ENCODE measurements around the gene STUM.

STUM gene

GRCh38 chr1:226642421-226642820 is 93.9 kb downstream of the STUM start:
- DNase-seq: no peak

GRCh38 chr1:226643177-226643576 is 94.6 kb downstream of the STUM start:
- DNase-seq: peak; percentile 25 to 46

GRCh38 chr1:226643611-226644540 is 95.3 kb downstream of the STUM start:
- DNase-seq: peak; percentile 45 to 59

GRCh38 chr1:226644541-226645176 is 96.1 kb downstream of the STUM start:
- no peak for DNase-seq

DNA sequence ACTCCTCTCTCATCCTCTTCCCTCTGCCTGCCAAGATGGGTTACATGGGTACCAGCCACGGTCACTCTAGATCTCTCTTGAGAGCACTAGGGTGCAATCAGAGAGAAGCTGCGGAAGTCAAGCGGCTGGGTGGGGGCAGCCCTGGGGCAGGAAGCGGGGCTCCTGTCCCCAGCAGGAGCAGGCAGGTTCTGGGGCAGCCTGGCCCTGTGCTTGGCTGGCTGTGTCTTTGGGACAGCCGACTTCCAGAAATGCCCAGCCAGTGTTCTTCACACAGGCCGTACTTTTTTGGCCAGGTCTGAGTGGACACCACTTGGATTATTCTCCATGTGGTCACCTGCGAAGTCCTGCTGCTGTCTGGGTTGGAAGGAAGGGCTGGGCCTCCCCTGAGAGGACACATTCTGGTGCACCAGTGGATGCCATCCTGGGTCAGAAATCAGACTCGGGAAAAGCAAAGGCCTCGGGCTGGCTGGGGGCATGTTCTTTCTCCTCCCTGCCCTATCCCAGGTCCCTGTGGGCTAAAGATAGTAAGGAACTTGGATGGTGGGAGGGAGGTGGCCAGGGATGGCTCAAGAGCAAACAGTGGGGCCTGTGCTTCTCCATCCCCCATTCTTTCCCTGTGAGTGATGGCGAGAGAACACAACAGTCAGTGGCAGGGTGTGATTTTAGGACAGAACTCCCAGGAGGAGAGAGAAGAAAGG is 96.9 kb downstream of the STUM start:
- DNase-seq: no peak

GRCh38 chr1:226646026-226646869 is 97.7 kb downstream of the STUM start:
- DNase-seq: no peak

GRCh38 chr1:226646870-226647449 is 98.4 kb downstream of the STUM start:
- no peak for DNase-seq

DNA sequence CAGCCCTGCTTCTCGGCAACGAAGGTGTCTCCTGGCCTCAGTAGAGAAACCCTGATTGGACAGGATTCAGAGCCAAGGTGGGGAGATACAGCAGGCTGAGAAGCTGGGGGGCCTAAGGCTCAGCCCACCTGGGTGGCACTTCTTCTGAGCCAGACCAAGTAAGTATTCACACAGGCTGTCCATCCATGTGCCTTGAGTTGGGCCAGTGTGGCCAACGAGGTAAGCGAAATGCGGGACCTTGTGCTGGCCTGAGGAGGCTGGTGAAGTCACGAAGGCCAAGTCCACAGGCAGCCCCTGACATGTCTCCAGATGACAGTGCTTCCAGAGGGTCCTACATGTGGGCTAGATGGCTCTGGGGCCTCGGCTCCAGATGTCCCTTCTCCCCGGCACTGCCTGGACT is 99.2 kb downstream of the STUM start:
- no peak for DNase-seq

DNA sequence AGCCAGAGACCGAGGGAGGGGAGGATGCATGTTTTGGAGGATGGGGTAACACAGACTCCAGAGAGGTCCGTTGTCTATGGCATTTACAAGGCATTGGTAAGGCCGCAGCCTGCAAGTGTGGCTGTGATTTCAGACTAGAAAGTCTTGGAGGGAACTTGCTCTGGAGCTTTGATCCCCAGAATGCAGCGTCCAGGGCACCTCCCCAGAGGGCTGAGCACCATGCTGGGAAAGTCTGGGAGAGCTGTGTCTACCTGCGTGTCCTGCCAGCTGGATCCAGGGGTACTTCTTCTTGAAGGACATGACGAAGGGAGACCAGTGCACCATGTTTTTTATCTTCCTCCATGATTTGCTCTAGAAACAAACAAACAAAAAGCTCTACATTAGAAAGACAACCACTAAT is 99.9 kb downstream of the STUM start:
- no peak for DNase-seq

- DNase-seq: no peak
These were observed 100.7 kb downstream of the STUM start for GRCh38 chr1:226649244-226649643.

- DNase-seq: peak; percentile 44 to 48
These were observed 101.2 kb downstream of the STUM start for GRCh38 chr1:226649780-226650179.

DNA sequence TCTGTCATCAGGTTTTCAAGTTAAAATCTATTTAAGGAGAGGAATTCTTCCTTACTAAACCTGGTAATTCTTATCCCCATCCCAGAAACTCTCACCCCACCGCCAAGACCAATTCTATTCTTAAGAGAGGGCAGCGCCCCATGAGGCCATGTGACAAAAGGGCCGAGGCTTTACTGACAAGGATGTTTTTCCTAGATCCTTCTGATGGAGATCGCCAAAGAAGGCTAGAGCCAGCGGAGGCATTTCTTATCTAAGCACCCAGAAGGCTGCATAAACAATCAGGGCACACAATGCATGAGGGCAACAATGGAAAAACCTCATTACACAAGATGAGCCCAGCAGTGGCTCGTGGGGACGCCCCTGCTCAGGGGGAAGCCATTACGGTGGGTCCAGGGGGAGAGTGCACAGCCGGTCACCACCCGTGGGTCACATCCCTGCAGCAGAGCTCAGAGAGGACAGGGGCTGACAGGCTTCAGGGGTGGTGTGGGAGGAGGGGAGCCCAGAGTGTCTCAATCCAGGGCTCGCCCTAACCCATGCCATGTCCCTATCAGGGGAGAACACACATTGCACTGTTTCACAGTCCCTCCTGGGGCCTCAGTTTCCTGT is 101.8 kb downstream of the STUM start:
- no peak for DNase-seq

DNA sequence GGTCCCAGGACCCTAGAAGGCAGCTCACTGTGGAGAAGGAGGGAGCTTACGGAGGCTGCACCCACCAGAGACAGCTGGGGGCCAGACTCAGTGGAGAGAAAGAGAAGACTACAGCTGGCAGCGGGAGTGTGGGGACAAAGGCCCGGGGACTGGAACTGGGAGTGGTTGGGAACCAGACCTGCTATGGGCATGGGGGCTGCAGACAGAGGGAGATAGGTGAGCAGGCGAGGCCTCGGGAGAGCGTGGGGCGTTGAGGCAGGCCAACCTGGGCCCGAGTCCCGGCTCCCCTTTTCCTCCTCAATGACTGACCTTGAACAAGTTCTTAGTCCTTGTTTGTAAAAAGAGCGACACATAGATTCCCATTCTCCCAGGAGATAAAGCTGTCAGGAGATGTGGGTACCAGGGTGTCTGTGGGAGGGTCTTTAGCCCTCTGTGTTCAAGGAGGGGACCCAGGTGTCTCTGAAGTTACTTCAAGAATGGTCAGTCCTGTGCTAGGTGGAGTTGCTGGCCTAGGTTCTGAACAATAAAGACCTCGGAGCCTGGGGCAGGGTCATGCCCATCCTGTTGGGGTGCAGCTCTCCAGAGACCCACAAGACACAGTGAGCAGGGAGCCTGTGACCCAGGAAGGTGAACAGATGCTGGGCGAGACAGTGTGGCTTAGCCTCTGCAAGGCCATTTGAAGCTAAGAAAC is 102.6 kb downstream of the STUM start:
- DNase-seq: no peak

- no peak for DNase-seq
These were observed 103.2 kb downstream of the STUM start for GRCh38 chr1:226651732-226652105.

DNA sequence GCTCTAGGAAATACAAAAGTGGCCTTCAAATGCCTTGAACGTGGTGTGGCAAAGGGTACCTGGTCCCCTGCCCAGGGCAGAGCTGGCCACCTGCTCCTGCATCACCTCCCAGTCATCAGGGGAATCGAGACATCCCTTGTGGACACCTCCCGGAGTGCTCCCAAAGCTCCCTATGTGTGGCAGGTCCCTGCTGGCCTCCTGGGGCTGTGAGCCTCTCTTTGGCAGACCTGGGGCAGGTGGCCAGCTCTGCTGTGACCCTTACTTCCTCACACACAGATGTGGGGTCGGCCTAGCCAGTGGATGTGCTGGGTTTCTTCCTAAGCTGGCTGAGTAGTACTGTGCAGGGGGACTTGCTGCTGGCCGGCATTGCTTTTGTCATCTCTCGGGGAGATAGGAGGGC is 104.0 kb downstream of the STUM start:
- DNase-seq: no peak

- DNase-seq: peak; percentile 75 to 77
These were observed 104.9 kb downstream of the STUM start for GRCh38 chr1:226653311-226653921.

DNA sequence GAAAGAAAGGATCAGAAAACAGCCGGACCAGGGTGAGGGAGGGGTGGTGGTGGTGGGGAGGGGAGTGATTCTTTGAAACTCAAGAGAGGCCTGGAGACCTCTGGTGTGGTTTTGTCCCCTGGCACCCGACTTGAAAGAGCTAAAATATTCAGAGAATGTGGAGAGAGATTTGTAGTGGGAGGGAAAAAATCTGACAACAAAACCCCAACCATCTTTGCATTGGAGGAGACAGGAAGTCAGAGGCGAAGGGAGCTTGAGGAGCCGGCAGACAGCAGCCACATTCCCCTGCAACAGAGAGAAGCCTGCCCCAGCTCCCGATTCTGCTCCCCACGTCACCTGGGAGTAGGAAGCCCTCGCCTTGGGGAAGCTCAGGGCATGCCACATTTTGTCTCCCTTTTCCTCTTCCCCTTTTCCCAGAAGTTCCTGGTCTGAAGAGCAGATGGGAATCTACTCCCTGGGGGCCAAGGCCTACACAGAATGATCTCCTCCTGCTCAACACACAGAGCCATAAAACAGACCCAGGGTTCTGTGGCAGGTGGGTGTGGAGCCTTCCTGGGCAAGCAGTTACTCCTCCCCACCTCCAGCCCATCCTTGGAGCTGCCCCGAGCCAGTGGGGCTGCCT is 105.6 kb downstream of the STUM start:
- DNase-seq: peak in 1 of 2 donors; percentile 21

GRCh38 chr1:226654668-226655055 is 106.1 kb downstream of the STUM start:
- DNase-seq: no peak

GRCh38 chr1:226655251-226656163 is 106.9 kb downstream of the STUM start:
- DNase-seq: peak; percentile 25 to 40
